Measurements from ENCODE around the gene CCDC14. TPM values are rescaled to one million over a fixed set of nuclear protein-coding genes. Genes with fewer than 3 reads are reported as not detected.

Gene CCDC14
- total and polyA plus RNA-seq, 2 experiments from 2014 or later, result 52.5 to 113 TPM

- Histone ChIP-seq H3K4me3 (no peak overlapping the region), H3K9me2 (ENCODE audit: insufficient read depth) (no peaks in the 10 kb centered on the region), H3K27ac (ENCODE audit: low read depth) (no peak overlapping the region), H3K79me2 (replicated peaks; ENCODE audit: insufficient read depth) (no peaks in the 10 kb centered on the region), H2AFZ (no peak overlapping the region), H3F3A (replicated peaks; ENCODE audit: low read depth) (no peaks in the 10 kb centered on the region), H3K36me3 (ENCODE audit: insufficient read depth) (peaks cover 9% of the 10 kb centered on the region; the same call in 1 of the 2 replicates), H4K20me1 (replicated peaks; ENCODE audit: insufficient read depth) (no peaks in the 10 kb centered on the region), H3K27me3 (ENCODE audit: insufficient read depth) (no peaks in the 10 kb centered on the region), H3K4me1 (ENCODE audit: insufficient read depth) (no peaks in the 10 kb centered on the region), H3K4me2 (no peak overlapping the region)
- Mint-ChIP-seq H3K9me3 (peaks cover 6% of the 10 kb centered on the region; the same call in 1 of the 3 replicates), H3K27me3 (ENCODE audit: insufficient read depth, low read depth, poor library complexity) (peaks cover 4% of the 10 kb centered on the region), H3K4me1 (no peaks in the 10 kb centered on the region), H3K27ac (no peak overlapping the region), H3K36me3 (ENCODE audit: low read depth) (peaks cover 49% of the 10 kb centered on the region), H3K4me3 (no peak overlapping the region)
- TF ChIP-seq POLR2AphosphoS5 (IDR thresholded peaks at IDR 0.05; ENCODE audit: low read depth), result no peak
- TF ChIP-seq CREB1 (CRISPR knock-in tag; IDR thresholded peaks at IDR 0.05; ENCODE audit: low read depth), result no peak
- no peak for TF ChIP-seq ZNF331 (CRISPR knock-in tag; IDR thresholded peaks at IDR 0.05; ENCODE audit: low read depth)
- TF ChIP-seq EZH2phosphoT487 (IDR thresholded peaks at IDR 0.05; ENCODE audit: unreplicated experiment), result no peak
- no peak for TF ChIP-seq ZNF462 (CRISPR knock-in tag; IDR thresholded peaks at IDR 0.05)
- no peak for TF ChIP-seq REST (IDR thresholded peaks at IDR 0.05; ENCODE audit: unreplicated experiment)
- no peak for TF ChIP-seq CTCF (conservative IDR thresholded peaks at IDR 0.05; ENCODE audit: low read depth in 2 of 2)
- TF ChIP-seq ZNF114 (CRISPR knock-in tag; IDR thresholded peaks at IDR 0.05), result no peak
- TF ChIP-seq ETS1 (IDR thresholded peaks at IDR 0.05), result no peak
- TF ChIP-seq EZH2 (IDR thresholded peaks at IDR 0.05; ENCODE audit: low read depth, unreplicated experiment), result no peak
- TF ChIP-seq STAT1 (IDR thresholded peaks at IDR 0.05; ENCODE audit: unreplicated experiment), result no peak
- TF ChIP-seq NANOG (IDR thresholded peaks at IDR 0.05; ENCODE audit: borderline replicate concordance), result no peak
- no peak for TF ChIP-seq JUNB (IDR thresholded peaks at IDR 0.05; ENCODE audit: unreplicated experiment)
- DNase-seq (ENCODE audit: low spot score) (no peak), ATAC-seq (no peak)
These were observed 40.6 kb downstream of the CCDC14 start for GRCh38 chr3:123920383-123920782.
